ENCODE results near the gene FIGN. TPM values are rescaled to one million over a fixed set of nuclear protein-coding genes. Genes with fewer than 3 reads are reported as not detected.

The FIGN gene
- total RNA-seq, 1 donor from 2014 or later = 0.79 TPM

DNA sequence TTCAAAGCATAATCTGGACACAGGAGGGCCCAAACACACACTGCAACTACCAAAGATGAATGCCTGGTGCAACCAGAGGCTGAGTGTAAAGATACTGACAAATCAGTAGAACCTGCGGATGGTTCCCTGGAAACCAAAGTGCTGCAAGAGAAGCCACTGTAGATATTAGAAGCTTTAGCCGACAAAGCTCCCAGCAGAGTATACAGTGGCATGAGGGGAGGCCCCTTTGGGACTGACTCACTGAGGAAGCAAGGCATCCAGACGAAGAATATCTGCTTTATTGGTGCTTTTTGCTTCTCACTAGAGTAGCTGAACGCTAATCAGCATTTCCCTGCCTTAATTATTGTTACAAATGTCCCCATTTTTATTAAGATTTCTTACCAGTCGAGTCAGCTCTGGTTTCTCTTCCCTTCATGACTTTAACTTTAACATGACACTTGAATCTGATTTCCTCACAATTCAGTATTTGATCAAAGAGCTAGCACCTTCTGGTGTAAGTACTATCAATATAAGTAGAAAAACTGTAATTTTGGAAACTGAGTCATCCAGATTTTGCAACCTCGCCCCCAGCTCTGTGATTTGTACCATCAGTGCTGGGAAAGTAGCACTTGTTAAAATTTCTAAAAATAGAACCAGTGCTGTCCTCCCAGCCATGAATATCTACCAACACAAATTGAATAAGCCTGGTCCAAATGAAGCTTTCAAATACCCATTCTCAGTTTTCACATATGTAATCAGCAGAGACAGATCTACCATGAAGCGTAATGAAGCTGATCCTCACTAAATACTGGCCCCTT, 34.2 kb downstream of the FIGN start:
- TF ChIP-seq, protein P1, sequence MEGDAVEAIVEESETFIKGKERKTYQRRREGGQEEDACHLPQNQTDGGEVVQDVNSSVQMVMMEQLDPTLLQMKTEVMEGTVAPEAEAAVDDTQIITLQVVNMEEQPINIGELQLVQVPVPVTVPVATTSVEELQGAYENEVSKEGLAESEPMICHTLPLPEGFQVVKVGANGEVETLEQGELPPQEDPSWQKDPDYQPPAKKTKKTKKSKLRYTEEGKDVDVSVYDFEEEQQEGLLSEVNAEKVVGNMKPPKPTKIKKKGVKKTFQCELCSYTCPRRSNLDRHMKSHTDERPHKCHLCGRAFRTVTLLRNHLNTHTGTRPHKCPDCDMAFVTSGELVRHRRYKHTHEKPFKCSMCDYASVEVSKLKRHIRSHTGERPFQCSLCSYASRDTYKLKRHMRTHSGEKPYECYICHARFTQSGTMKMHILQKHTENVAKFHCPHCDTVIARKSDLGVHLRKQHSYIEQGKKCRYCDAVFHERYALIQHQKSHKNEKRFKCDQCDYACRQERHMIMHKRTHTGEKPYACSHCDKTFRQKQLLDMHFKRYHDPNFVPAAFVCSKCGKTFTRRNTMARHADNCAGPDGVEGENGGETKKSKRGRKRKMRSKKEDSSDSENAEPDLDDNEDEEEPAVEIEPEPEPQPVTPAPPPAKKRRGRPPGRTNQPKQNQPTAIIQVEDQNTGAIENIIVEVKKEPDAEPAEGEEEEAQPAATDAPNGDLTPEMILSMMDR (IDR thresholded peaks at IDR 0.05; ENCODE audit: insufficient read depth, low read length, severe bottlenecking) = no peak
- no peaks in the 10 kb centered on the region for H3K36me3 ChIP-seq (ENCODE audit: control insufficient read depth, insufficient read depth, low read length)
- no peak for FAIRE-seq
- H3K4me3 ChIP-seq (ENCODE audit: low read depth, low read length) = no peak overlapping the region
- H3K27me3 ChIP-seq (ENCODE audit: control insufficient read depth, insufficient read depth, low read length) = no peaks in the 10 kb centered on the region
- no peak for DNase-seq (ENCODE audit: low read depth)

DNA sequence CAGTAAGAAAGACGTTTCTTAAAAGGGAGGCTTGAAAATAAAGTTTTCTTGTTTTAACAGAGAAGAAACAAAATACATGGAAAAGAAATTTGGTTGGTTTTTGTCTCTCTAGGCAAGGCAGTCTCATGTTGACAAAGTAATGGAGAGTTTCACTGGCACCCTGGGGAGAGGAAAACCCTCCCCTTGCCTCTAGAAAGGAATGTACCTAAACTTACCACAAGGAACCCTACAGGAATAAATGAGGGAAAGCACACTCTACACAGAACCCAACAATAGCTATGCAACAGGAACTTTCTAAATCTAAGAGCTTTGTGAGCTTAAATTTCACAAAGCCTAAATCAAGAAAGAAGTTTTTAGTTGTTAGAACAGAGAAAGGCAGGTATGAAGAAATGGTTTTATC, 37.0 kb downstream of the FIGN start:
- TF ChIP-seq, protein P1 (IDR thresholded peaks at IDR 0.05; ENCODE audit: insufficient read depth, low read length, severe bottlenecking) = no peak
- H3K27me3 ChIP-seq (ENCODE audit: control insufficient read depth, insufficient read depth, low read length) = no peaks in the 10 kb centered on the region
- no peak for DNase-seq (ENCODE audit: low read depth)

DNA sequence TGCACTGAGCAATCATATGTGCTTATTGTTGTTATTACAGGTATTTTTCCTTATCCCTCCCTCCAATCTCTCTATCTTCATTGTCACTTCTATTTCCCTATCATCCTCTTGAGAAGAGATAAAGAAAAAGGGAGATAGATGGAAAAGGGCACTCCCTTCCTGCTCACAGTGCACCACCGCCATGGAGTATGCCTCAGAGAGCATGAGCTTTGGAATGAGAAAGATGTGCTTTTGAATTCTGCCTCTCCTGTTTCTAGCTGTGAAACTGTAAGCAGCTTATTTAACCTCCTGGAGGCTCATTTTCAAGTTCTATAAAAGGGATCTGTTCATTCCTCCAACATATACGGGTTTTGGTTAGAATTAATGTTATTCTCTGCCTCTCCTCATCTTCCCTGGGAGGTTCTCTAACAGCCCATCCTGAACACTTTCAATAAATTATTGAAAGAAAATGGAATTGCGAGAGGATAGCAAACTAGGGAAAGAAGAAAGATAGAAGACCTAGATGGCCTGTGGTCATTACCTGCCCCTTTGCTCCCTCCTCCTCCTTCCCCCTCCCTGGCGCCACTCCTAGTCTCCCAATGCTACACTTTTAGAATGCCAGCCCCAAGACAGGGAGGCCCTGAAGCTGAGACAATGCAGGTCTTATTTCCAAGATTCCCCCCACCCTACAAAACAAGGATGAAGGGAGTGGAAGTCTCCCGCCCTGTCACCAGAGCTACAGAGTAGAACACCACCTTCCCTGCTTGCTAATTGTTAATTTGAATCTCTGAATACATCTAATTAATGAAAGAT, 37.8 kb downstream of the FIGN start:
- FAIRE-seq (no peak), DNase-seq (ENCODE audit: low read depth) (no peak)
- no peaks in the 10 kb centered on the region for H3K27me3 ChIP-seq (ENCODE audit: control insufficient read depth, insufficient read depth, low read length)
- H3K36me3 ChIP-seq (ENCODE audit: control insufficient read depth, insufficient read depth, low read length) = no peaks in the 10 kb centered on the region
- TF ChIP-seq, protein P1 (IDR thresholded peaks at IDR 0.05; ENCODE audit: insufficient read depth, low read length, severe bottlenecking) = no peak
- H3K4me3 ChIP-seq (ENCODE audit: low read depth, low read length) = no peak overlapping the region

More for the DNA sequence above, 37.0 kb downstream of the FIGN start:
- no peak for FAIRE-seq
- H3K4me3 ChIP-seq (ENCODE audit: low read depth, low read length) = no peak overlapping the region
- H3K36me3 ChIP-seq (ENCODE audit: control insufficient read depth, insufficient read depth, low read length) = no peaks in the 10 kb centered on the region

DNA sequence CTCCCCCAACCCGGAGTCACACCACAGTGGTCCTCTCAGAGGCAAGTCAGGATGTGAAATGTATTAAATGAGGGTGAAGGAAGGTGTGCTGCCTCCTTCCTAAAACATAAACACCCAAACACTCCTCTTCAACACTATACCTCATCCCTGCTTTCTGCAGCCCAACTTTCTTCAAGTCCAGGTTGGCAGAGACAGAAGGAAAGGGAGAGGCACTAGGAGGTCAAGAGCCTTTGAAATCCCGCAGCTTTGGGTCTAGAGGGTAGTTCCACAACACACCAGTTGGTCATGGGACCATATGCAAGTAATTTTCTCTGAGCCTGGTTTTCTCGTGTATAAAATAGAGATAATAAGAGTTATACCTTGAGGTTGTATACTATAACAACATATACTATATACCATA, 38.4 kb downstream of the FIGN start:
- no peak overlapping the region for H3K4me3 ChIP-seq (ENCODE audit: low read depth, low read length)
- no peak for FAIRE-seq
- no peaks in the 10 kb centered on the region for H3K36me3 ChIP-seq (ENCODE audit: control insufficient read depth, insufficient read depth, low read length)
- no peaks in the 10 kb centered on the region for H3K27me3 ChIP-seq (ENCODE audit: control insufficient read depth, insufficient read depth, low read length)
- no peak for DNase-seq (ENCODE audit: low read depth)
- TF ChIP-seq, protein P1 (IDR thresholded peaks at IDR 0.05; ENCODE audit: insufficient read depth, low read length, severe bottlenecking) = no peak

DNA sequence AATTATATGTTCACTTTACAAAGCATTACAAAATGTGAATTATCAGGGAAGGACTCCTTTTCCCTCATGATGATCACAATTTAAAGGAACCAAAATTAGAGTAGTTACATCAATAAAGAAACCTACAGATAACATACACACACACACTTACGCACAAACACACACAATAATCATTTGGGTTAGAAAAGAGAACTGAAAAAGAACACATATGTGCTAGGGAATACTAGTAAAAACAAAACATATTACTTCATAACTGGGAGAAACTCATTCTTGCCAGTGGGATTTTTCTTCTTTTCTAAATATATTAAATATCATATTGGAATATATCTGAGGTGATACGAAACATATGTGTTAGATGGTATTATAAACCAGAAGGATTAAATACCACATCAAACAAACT, 42.3 kb downstream of the FIGN start:
- TF ChIP-seq, protein P1 (IDR thresholded peaks at IDR 0.05; ENCODE audit: insufficient read depth, low read length, severe bottlenecking) = no peak
- no peaks in the 10 kb centered on the region for H3K36me3 ChIP-seq (ENCODE audit: control insufficient read depth, insufficient read depth, low read length)
- FAIRE-seq = no peak

More for the DNA sequence above, 42.3 kb downstream of the FIGN start:
- no peak for DNase-seq (ENCODE audit: low read depth)
- H3K4me3 ChIP-seq (ENCODE audit: low read depth, low read length) = no peak overlapping the region
- H3K27me3 ChIP-seq (ENCODE audit: control insufficient read depth, insufficient read depth, low read length) = no peaks in the 10 kb centered on the region

Measured in bronchial epithelial cell (primary cell).